ENCODE results near the gene KCTD18.

The KCTD18 gene

GRCh38 chr2:200452377-200452776, 57.5 kb downstream of the KCTD18 start:
- H3K79me2 ChIP-seq (ENCODE audit: control insufficient read depth, low read length) = no peaks in the 10 kb centered on the region
- H4K20me1 ChIP-seq (ENCODE audit: control insufficient read depth, insufficient read depth, low read depth, low read length) = no peaks in the 10 kb centered on the region
- H3K4me1 ChIP-seq (ENCODE audit: control insufficient read depth, low read length) = no peaks in the 10 kb centered on the region
- no peak overlapping the region for H3K4me3 ChIP-seq (ENCODE audit: low read length)
- no peaks in the 10 kb centered on the region for H3F3A ChIP-seq (ENCODE audit: control insufficient read depth, insufficient read depth)
- H3K36me3 ChIP-seq (ENCODE audit: control insufficient read depth, low read length) = no peaks in the 10 kb centered on the region
- H3K27ac ChIP-seq (ENCODE audit: low read depth, low read length) = no peak overlapping the region
- no peak for TF ChIP-seq CTCF (IDR thresholded peaks at IDR 0.05; ENCODE audit: low read depth, low read length, poor library complexity, severe bottlenecking)
- no peak for TF ChIP-seq EZH2phosphoT487 (IDR thresholded peaks at IDR 0.05; ENCODE audit: borderline replicate concordance, low read length)
- no peaks in the 10 kb centered on the region for H3K9me3 ChIP-seq (ENCODE audit: control insufficient read depth, insufficient read depth, low read length)
- H3K4me2 ChIP-seq (ENCODE audit: low read length) = no peak overlapping the region
- H3K9me2 ChIP-seq (replicated peaks; ENCODE audit: control insufficient read depth, low read length) = no peaks in the 10 kb centered on the region
- H3K27me3 ChIP-seq (ENCODE audit: control insufficient read depth, low read length) = peaks cover 37% of the 10 kb centered on the region

- Histone ChIP-seq H3K4me2 (ENCODE audit: low read length) (no peak overlapping the region), H3K36me3 (ENCODE audit: control insufficient read depth, low read length) (no peaks in the 10 kb centered on the region), H3K27ac (ENCODE audit: low read depth, low read length) (no peak overlapping the region), H3K27me3 (ENCODE audit: control insufficient read depth, low read length) (peaks cover 29% of the 10 kb centered on the region), H3K9me2 (replicated peaks; ENCODE audit: control insufficient read depth, low read length) (no peaks in the 10 kb centered on the region), H4K20me1 (ENCODE audit: control insufficient read depth, insufficient read depth, low read depth, low read length) (no peaks in the 10 kb centered on the region), H3K9me3 (ENCODE audit: control insufficient read depth, insufficient read depth, low read length) (no peaks in the 10 kb centered on the region), H3K4me3 (ENCODE audit: low read length) (no peak overlapping the region), H3F3A (ENCODE audit: control insufficient read depth, insufficient read depth) (no peaks in the 10 kb centered on the region), H3K79me2 (ENCODE audit: control insufficient read depth, low read length) (no peaks in the 10 kb centered on the region), H3K4me1 (ENCODE audit: control insufficient read depth, low read length) (no peaks in the 10 kb centered on the region)
- TF ChIP-seq EZH2phosphoT487 (IDR thresholded peaks at IDR 0.05; ENCODE audit: borderline replicate concordance, low read length) (no peak), CTCF (IDR thresholded peaks at IDR 0.05; ENCODE audit: low read depth, low read length, poor library complexity, severe bottlenecking) (no peak)
Observed at GRCh38 chr2:200451511-200451910, 58.4 kb downstream of the KCTD18 start.

- Histone ChIP-seq H3K4me2 (ENCODE audit: low read length) (no peak overlapping the region), H3K36me3 (ENCODE audit: control insufficient read depth, low read length) (no peaks in the 10 kb centered on the region)
Observed at GRCh38 chr2:200450288-200450687, 59.6 kb downstream of the KCTD18 start.

More at GRCh38 chr2:200450288-200450687, 59.6 kb downstream of the KCTD18 start:
- Histone ChIP-seq H4K20me1 (ENCODE audit: control insufficient read depth, insufficient read depth, low read depth, low read length) (no peaks in the 10 kb centered on the region), H3K9me2 (replicated peaks; ENCODE audit: control insufficient read depth, low read length) (no peaks in the 10 kb centered on the region), H3F3A (ENCODE audit: control insufficient read depth, insufficient read depth) (no peaks in the 10 kb centered on the region), H3K9me3 (ENCODE audit: control insufficient read depth, insufficient read depth, low read length) (no peaks in the 10 kb centered on the region), H3K27me3 (ENCODE audit: control insufficient read depth, low read length) (peaks cover 18% of the 10 kb centered on the region), H3K4me3 (ENCODE audit: low read length) (no peak overlapping the region), H3K4me1 (ENCODE audit: control insufficient read depth, low read length) (no peaks in the 10 kb centered on the region), H3K79me2 (ENCODE audit: control insufficient read depth, low read length) (no peaks in the 10 kb centered on the region), H3K27ac (ENCODE audit: low read depth, low read length) (no peak overlapping the region)
- TF ChIP-seq CTCF (IDR thresholded peaks at IDR 0.05; ENCODE audit: low read depth, low read length, poor library complexity, severe bottlenecking) (no peak), EZH2phosphoT487 (IDR thresholded peaks at IDR 0.05; ENCODE audit: borderline replicate concordance, low read length) (no peak)

Measured in DOHH2 (cell line).